ENCODE data around the gene MUC12. TPM values are rescaled to one million over a fixed set of nuclear protein-coding genes. Genes with fewer than 3 reads are reported as not detected.
A peak's percentile ranks its signal among the peaks of the same experiment; 100 is the strongest.

The MUC12 gene
- total and polyA plus RNA-seq, 2 of the 13 experiments (the other 11 are each of a cell fraction or from before 2014, with no cell fraction given): not detected

DNA sequence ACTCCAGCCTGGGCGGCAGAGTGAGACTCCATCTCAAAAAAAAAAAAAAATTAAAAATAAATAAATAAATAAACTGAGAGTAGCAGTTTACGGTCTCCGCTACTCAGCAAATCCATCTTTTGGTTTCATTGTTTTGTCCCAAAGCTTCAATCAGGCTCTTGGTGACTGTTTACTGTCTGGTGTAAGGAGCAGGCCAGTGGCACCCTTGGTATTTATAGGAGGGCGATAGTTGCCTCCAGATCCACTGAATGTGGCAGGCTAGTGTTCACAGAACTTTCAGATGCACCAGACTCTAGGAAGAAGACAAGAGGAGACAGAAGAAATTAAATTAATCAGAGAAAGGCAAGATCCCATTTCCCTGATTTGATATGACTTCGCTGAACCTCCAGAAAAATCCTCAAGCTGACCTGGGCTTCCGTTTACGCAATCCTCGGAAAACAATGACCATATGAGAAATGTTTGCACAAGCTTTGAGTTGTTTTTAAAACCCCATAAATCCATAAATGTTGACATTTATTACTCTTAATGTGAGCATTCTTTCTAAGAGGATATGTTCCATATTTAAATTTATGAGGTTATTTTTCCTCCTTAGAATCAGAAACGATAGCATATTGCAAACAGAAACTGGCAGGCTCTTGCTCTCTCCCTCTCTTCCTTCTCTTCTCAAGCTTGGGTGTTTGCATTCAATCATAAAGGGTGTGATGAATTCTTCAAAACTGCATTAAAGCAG is 27.2 kb upstream of the MUC12 start:
- H3K9ac ChIP-seq (ENCODE audit: insufficient read depth, low read depth, low read length): peak overlapping the region; percentile 15; the same call in 1 of the 2 replicates
- WGBS (ENCODE audit: low lambda C conversion rate): 34% methylated on average over 9 of the region's 9 CpGs
- no peaks in the 10 kb centered on the region for H3K36me3 ChIP-seq (replicated peaks in 1 of 2; ENCODE audit: control insufficient read depth in 1 of 2, insufficient read depth in 2 of 2, low read length in 2 of 2)
- no TSS peak for BruUV-seq (replicated peaks)
- in situ Hi-C loops (cut with HindIII; ENCODE audit: extremely low pct_ligation_motif_present, low pct_unique_long_range_greater_than_20kb) (no loop called here), intact Hi-C loops (cut with micrococcal nuclease; ENCODE audit: unreplicated experiment) (no loop called here)
- H3K79me2 ChIP-seq (ENCODE audit: insufficient read depth, low read length): no peaks in the 10 kb centered on the region
- POLR2A ChIA-PET: no interaction called here
- H3K9me3 ChIP-seq (ENCODE audit: low read length): no peaks in the 10 kb centered on the region
- H3K4me1 ChIP-seq (ENCODE audit: insufficient read depth, low read length): peaks cover 9% of the 10 kb centered on the region; the same call in 1 of the 2 replicates
- no peak for FAIRE-seq
- H3K4me3 ChIP-seq (replicated peaks in 1 of 3; ENCODE audit: insufficient read depth in 1 of 3, low read depth in 2 of 3, low read length in 3 of 3): no peak overlapping the region
- no peak for DNase-seq (ENCODE audit: low spot score)
- no peak overlapping the region for H3K27ac ChIP-seq (ENCODE audit: extremely low read length, insufficient read depth, low read length)
- no peak overlapping the region for H2AFZ ChIP-seq (ENCODE audit: low read length)
- peak overlapping the region; percentile 32; the same call in 1 of the 2 replicates for H3K4me2 ChIP-seq (ENCODE audit: low read depth, low read length)
- CTCF ChIA-PET (ENCODE audit: low intra/inter-chr PET ratio, low total read pairs): no interaction called here
- H4K20me1 ChIP-seq (ENCODE audit: insufficient read depth, low read length): no peaks in the 10 kb centered on the region
- no peak for ATAC-seq
- H3K27me3 ChIP-seq (ENCODE audit: control insufficient read depth in 1 of 2, insufficient read depth in 2 of 2, low read length in 2 of 2): peaks cover 0 to 7% of the 10 kb centered on the region in 2 experiments; a peak in 1 of 5 replicates
- TF ChIP-seq, protein P1, sequence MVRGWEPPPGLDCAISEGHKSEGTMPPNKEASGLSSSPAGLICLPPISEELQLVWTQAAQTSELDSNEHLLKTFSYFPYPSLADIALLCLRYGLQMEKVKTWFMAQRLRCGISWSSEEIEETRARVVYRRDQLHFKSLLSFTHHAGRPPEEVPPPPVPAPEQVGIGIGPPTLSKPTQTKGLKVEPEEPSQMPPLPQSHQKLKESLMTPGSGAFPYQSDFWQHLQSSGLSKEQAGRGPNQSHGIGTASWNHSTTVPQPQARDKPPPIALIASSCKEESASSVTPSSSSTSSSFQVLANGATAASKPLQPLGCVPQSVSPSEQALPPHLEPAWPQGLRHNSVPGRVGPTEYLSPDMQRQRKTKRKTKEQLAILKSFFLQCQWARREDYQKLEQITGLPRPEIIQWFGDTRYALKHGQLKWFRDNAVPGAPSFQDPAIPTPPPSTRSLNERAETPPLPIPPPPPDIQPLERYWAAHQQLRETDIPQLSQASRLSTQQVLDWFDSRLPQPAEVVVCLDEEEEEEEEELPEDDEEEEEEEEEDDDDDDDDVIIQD (CRISPR knock-in tag; IDR thresholded peaks at IDR 0.05; ENCODE audit: low read depth): no peak
- peak; percentile 13; the same call in 1 of the 2 replicates for TF ChIP-seq FOSL2 (CRISPR knock-in tag; IDR thresholded peaks at IDR 0.05)
- TF ChIP-seq ETV5 (CRISPR knock-in tag; IDR thresholded peaks at IDR 0.05; ENCODE audit: borderline replicate concordance): peak; percentile 70; the same call in 1 of the 2 replicates
- TF ChIP-seq SOX13 (IDR thresholded peaks at IDR 0.05): no peak
- TF ChIP-seq SOX13 (CRISPR knock-in tag; conservative IDR thresholded peaks at IDR 0.05 in 1 of 2, IDR thresholded peaks at IDR 0.05 in 1 of 2): peak in 1 of 2 experiments; percentile 76; a peak in 2 of 4 replicates
- TF ChIP-seq CEBPG (CRISPR knock-in tag; IDR thresholded peaks at IDR 0.05): peak; percentile 86
- TF ChIP-seq RARA (CRISPR knock-in tag; IDR thresholded peaks at IDR 0.05): peak; percentile 12; the same call in 1 of the 2 replicates
- no peak for TF ChIP-seq RFX3 (CRISPR knock-in tag; IDR thresholded peaks at IDR 0.05)
- TF ChIP-seq SOX6 (IDR thresholded peaks at IDR 0.05): no peak
- peak; percentile 67 for TF ChIP-seq SOX6 (CRISPR knock-in tag; IDR thresholded peaks at IDR 0.05)
- peak; percentile 48 for TF ChIP-seq GATAD2A (CRISPR knock-in tag; IDR thresholded peaks at IDR 0.05)
- peak; percentile 20; the same call in 1 of the 2 replicates for TF ChIP-seq GABPB1 (CRISPR knock-in tag; IDR thresholded peaks at IDR 0.05)
- no peak for TF ChIP-seq SRF (IDR thresholded peaks at IDR 0.05; ENCODE audit: low read depth, low read length)
- TF ChIP-seq ZFP62 (CRISPR knock-in tag; IDR thresholded peaks at IDR 0.05): no peak
- peak; percentile 29; the same call in 1 of the 2 replicates for TF ChIP-seq BCL6 (CRISPR knock-in tag; IDR thresholded peaks at IDR 0.05)
- TF ChIP-seq, protein P2, sequence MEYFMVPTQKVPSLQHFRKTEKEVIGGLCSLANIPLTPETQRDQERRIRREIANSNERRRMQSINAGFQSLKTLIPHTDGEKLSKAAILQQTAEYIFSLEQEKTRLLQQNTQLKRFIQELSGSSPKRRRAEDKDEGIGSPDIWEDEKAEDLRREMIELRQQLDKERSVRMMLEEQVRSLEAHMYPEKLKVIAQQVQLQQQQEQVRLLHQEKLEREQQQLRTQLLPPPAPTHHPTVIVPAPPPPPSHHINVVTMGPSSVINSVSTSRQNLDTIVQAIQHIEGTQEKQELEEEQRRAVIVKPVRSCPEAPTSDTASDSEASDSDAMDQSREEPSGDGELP (IDR thresholded peaks at IDR 0.05; ENCODE audit: borderline replicate concordance, low read depth): peak; percentile 14; the same call in 1 of the 2 replicates
- peak; percentile 54; the same call in 1 of the 2 replicates for TF ChIP-seq SALL1 (CRISPR knock-in tag; IDR thresholded peaks at IDR 0.05)
- TF ChIP-seq FOXP1 (IDR thresholded peaks at IDR 0.05): no peak
- TF ChIP-seq FOXP1 (CRISPR knock-in tag; IDR thresholded peaks at IDR 0.05): 0 out of 2 replicates have a peak, but pooled peaks have one; percentile 19
- TF ChIP-seq SAFB2 (CRISPR knock-in tag; IDR thresholded peaks at IDR 0.05; ENCODE audit: borderline replicate concordance, low read depth): no peak
- peak; percentile 81 for TF ChIP-seq CEBPB (IDR thresholded peaks at IDR 0.05; ENCODE audit: borderline replicate concordance, low read depth, low read length)

Measured in HepG2 (cell line).